Lung (tissue), 12 donors: Measurements from ENCODE around the gene MET. TPM values are rescaled to one million over a fixed set of nuclear protein-coding genes. Genes with fewer than 3 reads are reported as not detected.
A peak's percentile ranks its signal among the peaks of the same experiment; 100 is the strongest.

Source experiments
- ATAC-seq: fragments of 200-7000 bp; cut with Tn5 transposase; one replicate; pipeline ENCODE4 v1.9.1; 2020; ENCODE audit warnings: moderate number of reproducible peaks; ENCODE audit not compliant: insufficient read depth, low FRiP score
- DNase-seq, 3 donors: peaks; one replicate each; pipeline ENCODE4 v3.0.0-alpha.2; 2013 to 2017
- H3K27ac ChIP-seq, 2 donors: one replicate each; pipeline ENCODE4 v1.5.1; 2013; ENCODE audit warnings: mild to moderate bottlenecking in 2 of 2, moderate library complexity in 2 of 2, control low read depth in 1 of 2, inconsistent platforms in 1 of 2, low read depth in 1 of 2, low read length in 1 of 2
- H3K27me3 ChIP-seq, 3 donors: one replicate each; pipeline ENCODE4 v1.5.1; 2013; ENCODE audit warnings: low read length in 2 of 3; ENCODE audit not compliant: control insufficient read depth in 3 of 3, insufficient read depth in 3 of 3
- H3K36me3 ChIP-seq, 4 donors: one replicate each; pipeline ENCODE4 v1.5.1; 2013; ENCODE audit warnings: low read length in 4 of 4, mild to moderate bottlenecking in 1 of 4, moderate library complexity in 1 of 4; ENCODE audit not compliant: control insufficient read depth in 4 of 4, insufficient read depth in 4 of 4
- H3K4me1 ChIP-seq, 5 donors: one replicate each; pipeline ENCODE4 v1.5.1; 2013; ENCODE audit warnings: low read length in 5 of 5, mild to moderate bottlenecking in 2 of 5, moderate library complexity in 1 of 5; ENCODE audit not compliant: control insufficient read depth in 5 of 5, insufficient read depth in 5 of 5
- H3K4me3 ChIP-seq: one replicate; pipeline ENCODE4 v1.5.1; 2013; ENCODE audit warnings: mild to moderate bottlenecking, control low read depth, moderate library complexity
- H3K9ac ChIP-seq, 2 donors: one replicate each; pipeline ENCODE4 v1.5.1; 2013; ENCODE audit warnings: low read length in 2 of 2, control low read depth in 1 of 2; ENCODE audit not compliant: insufficient read depth in 1 of 2
- H3K9me3 ChIP-seq, 4 donors: one replicate each; pipeline ENCODE4 v1.5.1; 2013; ENCODE audit warnings: low read length in 3 of 4, mild to moderate bottlenecking in 1 of 4, moderate library complexity in 1 of 4; ENCODE audit not compliant: control insufficient read depth in 4 of 4, insufficient read depth in 3 of 4
- CTCF ChIP-seq: IDR thresholded peaks from 2 replicates; pipeline ENCODE4 v1.5.1; 2012; ENCODE audit warnings: mild to moderate bottlenecking; ENCODE audit errors: control extremely low read depth, extremely low read depth
- WGBS, 2 donors: extraction: QIAGEN DNeasy Blood & Tissue Kit; methylation state at CpG; one replicate each; pipeline ENCODE4 v1.1.7; 2013; 5-methylcytosine and 5-hydroxymethylcytosine counted together
- polyA plus RNA-seq, 2 donors: library from polyadenylated mRNA; stranded (reverse); fragments of 200-250 nt; gene quantifications; one replicate each; pipeline ENCODE4 v1.2.1, GENCODE V29; 2013
- total RNA-seq, 2 donors: library from RNA; depleted of rRNA in 1 of 2; stranded (reverse); fragments of >200 nt in 1 of 2; gene quantifications; one replicate each; pipeline ENCODE4 v1.2.1, GENCODE V29; 2014 to 2021
- donor health status: control.
- donor health status: control.
- donor health status: Bipolar disorder and iron deficiency.
- donor health status: healthy.
- donor health status: DM: yes; HTN: yes; CAD: no.

Gene MET
- total and polyA plus RNA-seq, 4 donors: 16.3 to 106 (median 41.5) TPM

- DNase-seq: no peak
- no peak for ATAC-seq
- TF ChIP-seq CTCF: no peak
- no peak overlapping the region for H3K9ac ChIP-seq
- H3K27me3 ChIP-seq: no peaks in the 10 kb centered on the region
- H3K36me3 ChIP-seq: peaks cover 0 to 6% (median 0%) of the 10 kb centered on the region in 4 donors
- no peak overlapping the region for H3K4me3 ChIP-seq
- H3K4me1 ChIP-seq: peaks cover 0 to 27% (median 5%) of the 10 kb centered on the region in 5 donors
- no peak overlapping the region for H3K27ac ChIP-seq
- H3K9me3 ChIP-seq: no peaks in the 10 kb centered on the region
Observed at GRCh38 chr7:116772423-116772863, 100.4 kb downstream of the MET start.

- TF ChIP-seq CTCF: no peak
- Histone ChIP-seq H3K9me3 (no peaks in the 10 kb centered on the region), H3K4me3 (no peak overlapping the region), H3K27me3 (no peaks in the 10 kb centered on the region), H3K27ac (no peak overlapping the region), H3K4me1 (peaks cover 0 to 32% (median 5%) of the 10 kb centered on the region in 5 donors), H3K9ac (no peak overlapping the region), H3K36me3 (peaks cover 0 to 8% (median 0%) of the 10 kb centered on the region in 4 donors)
- whole genome bisulfite sequencing, 2 donors: 90 to 92% methylated on average over 2 of the region's 2 CpGs
- ATAC-seq (no peak), DNase-seq (no peak)
Observed at GRCh38 chr7:116772926-116773749, 101.1 kb downstream of the MET start.

GRCh38 chr7:116776046-116776445 is 104.0 kb downstream of the MET start:
- Histone ChIP-seq H3K36me3 (peaks cover 0 to 5% (median 2%) of the 10 kb centered on the region in 4 donors), H3K9ac (no peak overlapping the region), H3K4me1 (peaks cover 0 to 57% (median 25%) of the 10 kb centered on the region in 5 donors), H3K4me3 (no peak overlapping the region), H3K27me3 (no peaks in the 10 kb centered on the region), H3K27ac (no peak overlapping the region), H3K9me3 (no peaks in the 10 kb centered on the region)
- no peak for TF ChIP-seq CTCF
- ATAC-seq (no peak), DNase-seq (peak in 1 of 3 donors; percentile 16)
- WGBS, 2 donors: 73 to 96% methylated on average over 2 of the region's 2 CpGs
